HG03457 (cell line): ENCODE data around the gene STAG1.
"Not testable (repeated sequence)": the region's sequence is repeated elsewhere in the genome, so short reads cannot be mapped to it uniquely, and the experiment has no call there.

Experiments used
- ATAC-seq: cut with Tn5 transposase; IDR thresholded peaks from one replicate; pipeline ENCODE4 v1.9.1; 2021; ENCODE audit warnings: moderate number of reproducible peaks; ENCODE audit not compliant: unreplicated experiment

Gene STAG1

DNA sequence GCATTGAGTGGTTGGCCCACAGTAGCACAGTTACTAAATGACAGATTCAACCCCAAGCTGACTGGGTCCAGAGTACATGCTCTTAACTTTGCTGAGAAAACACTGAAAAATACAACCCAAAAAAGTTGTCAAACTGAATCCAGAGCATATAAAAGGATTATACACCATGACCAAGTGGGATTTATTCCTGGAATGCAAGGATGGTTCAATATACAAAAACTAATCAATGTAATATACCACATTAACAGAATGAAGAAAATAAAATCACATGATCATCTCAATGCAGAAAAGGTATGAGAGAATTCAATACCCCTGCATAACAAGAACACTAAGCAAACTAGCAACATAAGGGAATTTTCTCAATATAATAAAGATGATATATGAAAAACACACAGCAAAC is 98.5 kb downstream of the STAG1 start:
- ATAC-seq, result no peak

DNA sequence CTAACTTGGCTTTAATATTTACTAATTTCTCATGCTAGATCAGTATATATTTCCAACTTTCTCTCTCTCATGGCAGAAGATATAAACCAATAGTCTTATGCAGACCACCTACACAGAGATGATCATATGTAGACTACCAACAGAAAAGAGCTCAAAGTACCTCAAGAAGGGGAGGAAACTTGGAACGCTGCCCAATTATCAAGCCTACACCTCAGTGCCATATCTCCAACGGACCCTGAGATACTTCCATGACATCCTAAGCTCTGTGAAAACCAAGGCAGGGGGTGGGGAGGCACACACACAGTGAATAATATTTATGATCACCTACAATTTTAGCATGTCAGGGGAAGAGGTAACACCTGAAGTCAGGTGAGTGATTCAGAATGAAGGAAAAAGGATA is 100.6 kb downstream of the STAG1 start:
- ATAC-seq, result no peak

GRCh38 chr3:136650461-136650860 is 101.7 kb downstream of the STAG1 start:
- ATAC-seq, result no peak

DNA sequence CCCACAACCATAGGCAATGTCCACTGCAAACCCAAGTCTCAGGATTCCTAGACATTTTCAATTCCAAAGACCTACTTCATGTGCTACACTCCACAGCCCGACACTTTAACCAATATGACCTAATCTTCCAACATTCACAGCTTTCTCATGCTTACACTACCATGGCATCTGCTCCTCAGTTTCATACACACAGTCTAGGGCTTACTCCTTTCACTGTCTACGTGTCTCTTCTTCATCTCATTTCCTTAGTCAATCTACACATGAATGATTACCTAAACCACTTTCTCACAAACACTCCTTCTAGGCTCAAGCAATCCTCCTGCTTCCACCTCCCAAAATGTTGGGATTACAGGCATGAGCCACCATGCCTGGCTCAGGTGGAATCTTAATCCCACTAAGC is 106.3 kb downstream of the STAG1 start:
- ATAC-seq, result peak; percentile 65

DNA sequence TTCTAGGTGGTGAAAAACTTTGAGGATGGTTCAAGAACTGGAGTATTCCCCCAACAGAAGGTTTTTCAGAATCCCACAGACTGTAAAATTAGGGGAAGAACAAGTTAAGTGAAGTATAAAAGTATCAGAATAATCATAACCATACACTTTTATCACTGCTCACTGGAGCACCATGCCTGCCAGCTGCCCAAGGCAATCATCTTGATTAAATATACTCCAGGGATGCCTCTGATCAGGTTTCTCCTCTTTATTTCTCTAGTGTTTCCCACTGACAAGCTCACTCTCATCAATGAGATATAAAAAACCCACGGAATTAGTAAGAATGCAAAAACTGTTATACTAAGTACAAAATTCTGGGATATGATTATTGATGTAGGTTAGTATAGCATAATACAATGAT is 108.0 kb downstream of the STAG1 start:
- no peak for ATAC-seq

DNA sequence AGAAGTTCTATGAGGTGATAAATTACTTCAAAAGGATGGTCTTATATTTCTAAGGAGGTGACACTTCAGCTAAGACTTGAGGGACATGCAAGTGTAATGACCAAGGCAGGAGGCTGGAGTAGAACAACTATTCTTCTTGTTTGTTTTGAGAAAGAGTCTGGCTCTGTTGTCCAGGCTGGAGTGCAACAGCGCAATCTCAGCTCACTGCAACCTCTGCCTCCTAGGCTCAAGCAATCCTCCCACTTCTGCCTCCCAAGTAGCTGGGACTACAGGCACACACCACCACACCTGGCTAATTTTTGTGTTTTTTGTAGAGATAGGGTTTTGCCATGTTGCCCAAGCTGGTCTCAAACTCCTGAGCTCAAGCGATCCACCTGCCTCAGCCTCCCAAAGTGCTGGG is 108.8 kb downstream of the STAG1 start:
- not testable (repeated sequence) for ATAC-seq

GRCh38 chr3:136642711-136643110 is 109.5 kb downstream of the STAG1 start:
- no peak for ATAC-seq

DNA sequence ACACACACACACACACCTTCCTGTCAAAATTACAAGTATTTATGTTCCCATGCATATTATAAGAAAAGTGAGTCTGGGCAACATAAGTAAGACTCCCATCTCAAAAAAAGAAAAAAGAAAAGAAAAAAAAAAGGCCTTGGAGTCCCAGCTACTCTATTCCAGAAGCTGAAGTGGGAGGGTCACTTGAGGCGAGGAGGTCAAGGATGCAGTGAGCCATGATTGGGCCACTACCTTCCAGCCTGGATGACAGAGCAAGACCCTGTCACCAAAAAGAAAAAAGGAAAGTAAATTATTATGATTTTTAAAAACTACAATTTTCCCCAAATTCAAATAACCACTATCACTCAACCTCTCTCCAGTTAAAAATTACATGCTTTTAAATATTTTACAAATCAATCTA is 113.1 kb downstream of the STAG1 start:
- ATAC-seq, result no peak

GRCh38 chr3:136637176-136637575 is 115.0 kb downstream of the STAG1 start:
- ATAC-seq, result no peak

GRCh38 chr3:136634821-136635220 is 117.4 kb downstream of the STAG1 start:
- ATAC-seq, result no peak

DNA sequence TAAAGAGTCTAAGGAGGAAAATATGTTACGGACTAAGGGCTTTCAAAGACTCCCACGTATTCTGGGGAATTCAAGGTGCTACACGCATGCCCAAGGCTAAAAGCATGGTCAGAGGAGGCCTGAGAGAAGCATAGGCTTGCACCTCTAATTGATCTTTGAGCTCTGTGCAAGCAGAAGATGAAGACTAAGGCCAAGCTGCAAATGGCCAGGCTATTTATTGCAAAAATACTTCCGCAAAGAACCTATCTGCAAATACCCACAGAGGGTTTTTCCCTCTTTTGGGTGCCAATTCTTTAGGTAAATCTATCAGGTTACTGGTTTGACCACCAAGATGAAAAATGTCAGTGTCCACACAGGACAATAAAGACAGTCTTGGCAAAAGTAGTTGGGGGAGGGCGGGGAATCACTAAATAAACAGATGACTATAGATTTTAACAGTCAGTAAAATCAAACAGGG is 119.5 kb downstream of the STAG1 start:
- no peak for ATAC-seq

DNA sequence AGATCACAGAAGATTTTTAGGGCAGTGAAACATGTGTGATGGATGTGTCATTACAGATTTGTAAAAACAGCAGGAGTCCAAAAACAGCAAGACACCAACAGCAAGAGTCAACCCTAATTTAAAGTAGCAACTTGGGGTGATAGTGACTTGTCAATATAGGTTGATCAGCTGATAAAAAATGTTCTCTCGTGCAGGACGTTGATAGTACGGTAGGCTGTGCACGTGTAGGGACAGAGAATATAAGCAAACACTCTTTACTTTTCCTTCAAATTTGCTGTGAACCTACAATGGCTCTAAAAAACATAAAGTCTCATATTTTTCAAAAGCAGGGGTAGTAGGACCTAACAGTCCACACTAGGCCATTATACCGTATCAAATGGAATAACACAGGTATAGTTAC is 120.8 kb downstream of the STAG1 start:
- ATAC-seq, result no peak

GRCh38 chr3:136630915-136631314 is 121.3 kb downstream of the STAG1 start:
- no peak for ATAC-seq

- no peak for ATAC-seq
These were observed 125.7 kb downstream of the STAG1 start for GRCh38 chr3:136626493-136626892.

DNA sequence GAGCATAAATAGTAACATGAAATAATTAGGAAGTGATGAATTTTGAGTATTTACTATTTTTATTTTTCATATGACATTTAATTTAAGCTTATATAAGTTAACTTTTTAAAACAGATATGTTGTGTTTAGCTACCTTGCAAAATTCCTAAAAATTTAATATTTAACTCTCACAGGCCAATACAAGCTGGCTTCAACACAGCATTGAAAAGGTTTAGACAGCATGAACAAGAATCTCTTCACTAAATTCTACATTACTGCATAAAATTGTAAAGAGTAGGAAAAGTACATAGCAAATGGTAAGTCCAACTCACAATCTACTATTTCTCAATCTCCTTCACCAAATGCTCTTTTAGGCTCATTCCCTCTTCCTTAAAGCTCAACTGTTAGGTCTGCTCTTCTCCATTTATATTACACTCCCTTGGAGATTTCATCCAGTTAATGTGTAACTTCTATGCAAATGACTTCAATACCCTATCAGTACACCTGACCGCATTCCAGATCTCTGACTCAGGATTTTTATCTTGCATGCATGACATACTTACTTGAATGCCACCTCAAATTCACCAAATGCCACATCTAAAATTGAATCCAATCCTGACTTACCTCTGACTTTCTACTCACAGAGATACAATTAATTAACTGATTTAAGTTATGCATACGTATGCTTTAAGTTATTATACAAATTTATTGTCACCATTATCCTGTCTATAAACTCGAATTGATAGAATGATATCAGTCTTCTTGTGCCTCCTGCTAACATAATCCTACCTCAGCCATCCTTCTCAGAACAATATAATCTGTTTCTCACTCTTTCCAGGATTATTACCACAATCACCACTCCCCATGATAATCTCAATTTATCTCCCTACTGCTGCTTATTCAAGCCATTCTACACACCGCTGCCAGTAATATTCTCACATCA is 127.0 kb downstream of the STAG1 start:
- no peak for ATAC-seq

- ATAC-seq, result no peak
These were observed 127.8 kb downstream of the STAG1 start for GRCh38 chr3:136624371-136624770.

DNA sequence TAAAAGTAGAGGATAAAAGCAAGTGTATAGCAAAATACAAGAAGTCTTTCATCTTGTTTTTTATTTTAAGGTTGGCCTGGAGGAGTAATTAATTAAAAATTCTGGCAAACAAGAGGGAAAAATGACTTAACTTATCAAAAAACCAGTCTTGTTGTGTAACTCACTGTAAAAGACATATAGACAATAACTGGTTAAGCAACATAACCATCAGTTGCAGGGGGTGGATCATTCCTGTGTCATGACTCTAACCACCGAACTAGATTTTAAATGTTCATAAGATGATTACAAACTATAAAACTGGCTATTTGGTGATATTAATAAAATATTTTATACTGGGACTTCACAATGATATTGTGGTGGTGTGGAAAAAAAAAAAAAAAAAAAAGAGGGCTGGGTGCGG is 130.6 kb downstream of the STAG1 start:
- no peak for ATAC-seq

GRCh38 chr3:136620436-136620835 is 131.7 kb downstream of the STAG1 start:
- no peak for ATAC-seq

GRCh38 chr3:136617969-136618525 is 134.1 kb downstream of the STAG1 start:
- ATAC-seq, result not testable (repeated sequence)

DNA sequence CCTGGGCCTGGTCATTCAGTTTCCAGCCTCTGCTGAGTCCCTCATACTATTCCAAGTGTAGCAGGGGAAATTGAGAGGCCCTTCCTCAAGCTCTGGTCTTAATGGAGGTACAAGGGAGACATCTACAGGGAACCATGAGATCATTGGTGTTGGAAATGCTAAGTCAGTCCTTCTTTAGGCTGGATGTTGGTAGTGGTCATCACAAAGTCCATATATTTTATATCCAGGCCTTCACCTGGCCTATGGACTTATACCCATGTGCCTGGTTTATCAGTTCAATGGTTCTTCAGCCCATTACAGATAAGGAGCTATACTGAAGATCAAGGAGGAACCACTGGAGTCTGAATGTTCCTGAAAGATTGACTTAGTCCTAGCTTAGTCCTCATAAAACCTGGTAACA is 135.0 kb downstream of the STAG1 start:
- ATAC-seq, result no peak

DNA sequence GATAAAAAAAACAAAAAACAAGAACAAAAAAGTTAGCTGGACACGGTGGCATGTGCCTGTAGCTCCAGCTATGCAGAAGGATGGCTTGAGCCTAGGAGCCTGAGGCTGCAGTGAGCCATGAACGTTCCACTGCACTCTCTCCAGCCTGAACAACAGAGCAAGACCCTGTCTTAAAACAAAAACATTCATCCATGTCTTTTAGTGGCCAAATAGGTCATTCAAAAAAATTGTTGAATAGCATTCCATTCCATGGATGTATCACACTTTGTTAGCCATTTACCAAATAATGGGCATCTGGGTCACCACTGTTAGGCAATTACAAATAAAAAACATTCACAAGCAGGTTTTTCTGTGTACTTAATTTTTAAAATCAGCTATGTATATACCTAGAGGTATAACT is 139.7 kb downstream of the STAG1 start:
- ATAC-seq, result no peak

- no peak for ATAC-seq
These were observed 145.2 kb downstream of the STAG1 start for GRCh38 chr3:136606990-136607389.
